ENCODE data around the gene SYTL5. TPM values are rescaled to one million over a fixed set of nuclear protein-coding genes. Genes with fewer than 3 reads are reported as not detected.

Gene SYTL5
- total RNA-seq, 1 donor from 2014 or later: 1.6 TPM

DNA sequence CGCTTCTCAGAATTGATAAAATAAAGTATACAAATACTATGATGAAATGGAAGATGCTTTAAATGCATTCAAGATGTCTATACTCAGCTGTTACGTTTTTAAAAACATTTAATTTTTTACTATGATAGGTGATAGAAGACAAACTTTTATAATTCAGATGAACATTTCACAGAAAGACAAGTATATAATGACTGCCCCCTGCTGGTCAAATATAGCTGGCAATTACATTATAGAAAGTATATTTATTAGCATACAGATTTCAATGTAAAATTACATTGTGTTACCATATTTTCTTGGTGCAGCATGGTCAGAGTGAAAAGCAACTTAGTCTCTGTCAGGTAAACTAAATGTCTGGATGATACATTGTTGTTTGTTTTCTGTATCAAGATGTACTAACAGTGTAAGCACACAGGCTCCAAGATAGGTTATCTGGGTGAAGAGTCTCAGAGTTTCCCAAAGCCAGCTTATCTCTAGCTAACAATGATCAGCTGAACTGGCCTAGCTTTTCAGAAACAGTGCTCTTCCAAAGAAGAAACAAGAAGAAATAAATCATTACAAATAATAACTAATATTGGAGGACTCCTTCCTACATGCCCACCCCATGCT lies 160.2 kb downstream of the SYTL5 start:
- ATAC-seq (no peak), DNase-seq (no peak)
- peak; percentile 65 for TF ChIP-seq CTCF (IDR thresholded peaks at IDR 0.05)
- Histone ChIP-seq H3K9me3 (no peaks in the 10 kb centered on the region), H3K36me3 (no peaks in the 10 kb centered on the region), H3K4me1 (no peaks in the 10 kb centered on the region), H3K27ac (no peak overlapping the region), H3K27me3 (ENCODE audit: low read depth) (no peaks in the 10 kb centered on the region), H3K4me3 (no peak overlapping the region)
- intact Hi-C loops (cut with DNase I): loop anchor here (5.0 kb wide), 1 partner anchor 239 kb away; no protein-coding TSS in a partner anchor

GRCh38 chrX:38170556-38170955 lies 164.2 kb downstream of the SYTL5 start:
- Histone ChIP-seq H3K36me3 (no peaks in the 10 kb centered on the region), H3K4me1 (no peaks in the 10 kb centered on the region), H3K27ac (no peak overlapping the region), H3K9me3 (no peaks in the 10 kb centered on the region), H3K4me3 (no peak overlapping the region), H3K27me3 (ENCODE audit: low read depth) (no peaks in the 10 kb centered on the region)
- DNase-seq: no peak
- TF ChIP-seq CTCF (IDR thresholded peaks at IDR 0.05): no peak
- intact Hi-C loops (cut with DNase I): no loop called here
- ATAC-seq: no peak

GRCh38 chrX:38172596-38172995 lies 166.2 kb downstream of the SYTL5 start:
- H3K4me1 ChIP-seq: no peaks in the 10 kb centered on the region
- intact Hi-C loops (cut with DNase I): no loop called here
- H3K9me3 ChIP-seq: no peaks in the 10 kb centered on the region
- ATAC-seq: no peak
- no peak overlapping the region for H3K27ac ChIP-seq
- DNase-seq: no peak
- no peak for TF ChIP-seq CTCF (IDR thresholded peaks at IDR 0.05)
- H3K36me3 ChIP-seq: no peaks in the 10 kb centered on the region
- H3K4me3 ChIP-seq: no peak overlapping the region
- H3K27me3 ChIP-seq (ENCODE audit: low read depth): no peaks in the 10 kb centered on the region

- no peaks in the 10 kb centered on the region for H3K27me3 ChIP-seq (ENCODE audit: low read depth)
- intact Hi-C loops (cut with DNase I): no loop called here
- no peak for DNase-seq
- peak; percentile 32 for TF ChIP-seq CTCF (IDR thresholded peaks at IDR 0.05)
- H3K4me1 ChIP-seq: no peaks in the 10 kb centered on the region
- H3K27ac ChIP-seq: no peak overlapping the region
- ATAC-seq: peak in 1 of 2 donors; percentile 46
- no peak overlapping the region for H3K4me3 ChIP-seq
- H3K9me3 ChIP-seq: no peaks in the 10 kb centered on the region
- no peaks in the 10 kb centered on the region for H3K36me3 ChIP-seq
These were observed 168.8 kb downstream of the SYTL5 start for GRCh38 chrX:38175139-38175538.

DNA sequence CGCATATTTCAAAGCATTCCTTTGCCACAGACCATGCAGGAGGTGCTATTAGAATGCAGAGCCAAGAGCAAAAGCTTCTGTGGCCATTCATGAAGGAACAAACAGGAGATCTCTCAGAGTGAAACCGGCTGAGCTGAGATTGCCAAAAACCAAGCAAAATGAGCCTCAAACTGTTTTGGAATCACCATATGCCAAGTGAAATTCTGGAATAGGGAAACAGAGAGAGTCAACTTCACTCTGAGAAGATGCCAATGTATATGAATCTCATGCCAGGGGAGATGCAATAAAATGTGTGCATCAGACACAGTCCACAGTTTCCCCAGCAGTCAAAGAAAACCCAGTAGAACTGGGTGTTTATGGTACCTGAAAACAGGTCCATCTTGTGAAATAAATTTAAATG lies 172.0 kb downstream of the SYTL5 start:
- H3K4me3 ChIP-seq: no peak overlapping the region
- DNase-seq: no peak

More for the DNA sequence above, 172.0 kb downstream of the SYTL5 start:
- no peaks in the 10 kb centered on the region for H3K36me3 ChIP-seq
- no peaks in the 10 kb centered on the region for H3K4me1 ChIP-seq
- H3K27ac ChIP-seq: no peak overlapping the region
- no peak for ATAC-seq
- H3K9me3 ChIP-seq: no peaks in the 10 kb centered on the region
- intact Hi-C loops (cut with DNase I): no loop called here
- TF ChIP-seq CTCF (IDR thresholded peaks at IDR 0.05): no peak
- H3K27me3 ChIP-seq (ENCODE audit: low read depth): no peaks in the 10 kb centered on the region

Small RNA genes lying within 50 kb of the gene (microRNA-seq; reads per million reads assigned to microRNA genes)
- not detected for gene MIR548AJ2 (ENCODE audit: borderline number of aligned reads)

Other genes with a start within 250 kb of the SYTL5 start
- gene CYBB, start 226.5 kb upstream of the SYTL5 start, total RNA-seq: 420 TPM
- gene DYNLT3, start 159.0 kb upstream of the SYTL5 start, total RNA-seq: 27.2 TPM
- 59.0 TPM for gene SRPX, start 214.3 kb downstream of the SYTL5 start, total RNA-seq

All from lower lobe of right lung (tissue), 2 donors.